NCI-H748 treated with DMSO at 0.1 percent for 48 hours (cell line): ENCODE measurements around the gene PFDN5.
"Not testable (repeated sequence)": the region's sequence is repeated elsewhere in the genome, so short reads cannot be mapped to it uniquely, and the experiment has no call there.

Experiments
- DNase-seq: peaks from one replicate; lab custom pipeline; 2025; lab: John Stamatoyannopoulos, UW

PFDN5 gene

GRCh38 chr12:53328043-53328435 lies 32.7 kb downstream of the PFDN5 start:
- no peak for DNase-seq

- no peak for DNase-seq
Observed at GRCh38 chr12:53330671-53331070, 35.3 kb downstream of the PFDN5 start.

- DNase-seq, result not testable (repeated sequence)
Observed at GRCh38 chr12:53332339-53332738, 37.0 kb downstream of the PFDN5 start.

DNA sequence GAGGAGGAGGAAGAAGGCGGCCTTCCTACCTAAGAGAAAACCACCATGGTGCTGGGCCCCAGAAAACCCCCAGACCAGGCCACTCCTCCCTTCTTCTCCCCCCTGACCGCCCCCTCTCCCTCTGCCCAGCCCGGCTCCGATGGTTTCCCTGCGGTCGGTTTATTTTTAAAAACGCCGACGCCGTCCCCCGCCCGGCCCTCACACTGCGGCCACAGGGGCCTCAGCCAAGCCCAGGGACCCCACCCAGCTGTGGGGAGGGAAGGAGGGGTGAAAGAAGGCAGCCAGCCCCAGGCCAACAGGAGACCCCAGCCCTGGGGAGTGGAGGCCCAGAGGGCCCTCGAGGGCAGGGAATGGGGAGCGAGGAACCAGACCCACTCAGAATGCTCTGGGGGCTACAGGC lies 37.4 kb downstream of the PFDN5 start:
- no peak for DNase-seq

DNA sequence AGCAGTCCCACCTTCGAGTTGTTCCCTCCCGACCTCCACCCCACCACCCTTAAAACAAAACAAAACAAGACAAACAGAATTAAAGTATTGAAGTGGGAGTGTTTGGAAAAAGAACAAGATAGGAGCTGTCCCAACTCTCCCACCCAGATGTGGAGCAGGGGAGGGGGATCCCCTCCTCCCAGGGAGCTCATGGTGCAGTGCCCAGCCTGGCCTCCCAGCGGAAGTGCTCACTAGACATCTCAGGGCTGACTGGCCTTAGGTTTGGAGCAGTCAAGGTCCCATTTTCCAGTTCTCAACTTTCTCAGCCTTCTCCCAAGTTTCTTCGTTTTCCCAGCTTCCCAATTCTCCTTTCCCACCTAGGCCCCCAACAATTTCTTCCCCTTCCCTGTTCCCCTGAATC lies 37.9 kb downstream of the PFDN5 start:
- no peak for DNase-seq

DNA sequence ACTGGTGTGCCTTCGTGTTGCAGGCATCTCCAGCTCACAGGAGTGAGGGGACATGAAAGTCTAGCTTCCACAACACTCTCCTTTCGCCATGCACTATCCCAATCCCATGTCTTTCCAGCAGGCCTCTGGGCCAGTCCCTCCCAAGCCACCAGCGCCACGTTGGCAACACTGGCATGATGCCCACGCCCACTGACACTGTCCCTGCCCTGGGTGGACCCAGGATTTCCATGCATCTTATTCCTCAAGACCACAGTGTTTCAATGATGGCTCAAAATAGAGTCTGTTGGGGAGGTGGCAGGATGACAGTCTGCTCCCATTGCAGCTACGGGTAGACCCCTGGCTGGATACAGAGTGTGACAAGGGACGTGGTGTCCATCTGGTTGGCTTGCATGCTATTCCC lies 38.5 kb downstream of the PFDN5 start:
- DNase-seq, result no peak

- DNase-seq, result no peak
Observed at GRCh38 chr12:53334822-53335221, 39.5 kb downstream of the PFDN5 start.

DNA sequence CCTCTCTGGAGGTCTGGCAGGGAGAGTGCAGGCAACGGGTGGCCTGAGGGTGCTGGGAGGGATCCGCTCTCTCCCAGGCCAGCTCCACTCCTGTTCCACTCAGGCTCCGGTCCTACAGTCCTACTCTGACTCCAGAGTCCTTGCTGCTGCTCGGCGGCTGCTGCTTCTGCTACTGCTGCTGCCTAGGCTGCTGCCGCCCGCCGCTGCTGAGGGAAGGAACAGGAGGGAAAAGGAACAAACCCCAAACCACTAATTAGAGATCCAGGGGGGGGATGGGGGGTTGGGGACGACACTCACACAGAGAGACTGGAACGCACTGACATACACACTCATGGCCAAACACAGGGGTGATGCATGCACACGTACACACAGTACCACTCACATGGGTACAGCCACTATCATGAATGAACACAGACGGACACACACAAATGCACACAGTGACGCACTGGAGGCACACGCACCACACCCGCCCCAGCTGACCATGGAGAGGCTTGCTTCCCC lies 40.9 kb downstream of the PFDN5 start, which contains the start of gene SP7:
SP7 (minus strand) TSS at position 174 of the 501 bp plus-strand sequence. CDS start 708 bp downstream, outside the sequence.
- no peak for DNase-seq

- DNase-seq, result no peak
Observed at GRCh38 chr12:53338017-53338416, 42.7 kb downstream of the PFDN5 start.

- DNase-seq, result no peak
Observed at GRCh38 chr12:53338916-53339315, 43.6 kb downstream of the PFDN5 start.

DNA sequence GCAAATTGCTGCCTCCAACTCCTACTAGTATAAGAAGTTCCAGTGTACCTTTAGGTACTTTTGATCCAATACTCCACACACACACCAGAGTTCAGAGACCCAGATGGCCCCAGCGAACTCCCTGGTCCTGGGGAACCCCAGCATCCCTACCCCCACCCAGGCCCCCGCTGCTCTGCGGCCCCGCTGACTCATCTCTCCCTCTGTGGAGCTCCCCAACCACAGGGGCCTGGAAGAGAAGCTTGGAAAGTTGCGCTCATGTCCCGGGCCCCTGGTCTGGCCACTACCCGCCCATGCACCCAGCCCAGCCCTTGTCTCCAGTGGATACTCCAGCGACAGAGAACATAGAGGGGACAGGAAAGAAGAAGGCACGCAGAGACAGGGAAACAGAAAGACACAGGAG lies 45.1 kb downstream of the PFDN5 start:
- DNase-seq, result no peak

- no peak for DNase-seq
Observed at GRCh38 chr12:53343449-53343848, 48.1 kb downstream of the PFDN5 start.

DNA sequence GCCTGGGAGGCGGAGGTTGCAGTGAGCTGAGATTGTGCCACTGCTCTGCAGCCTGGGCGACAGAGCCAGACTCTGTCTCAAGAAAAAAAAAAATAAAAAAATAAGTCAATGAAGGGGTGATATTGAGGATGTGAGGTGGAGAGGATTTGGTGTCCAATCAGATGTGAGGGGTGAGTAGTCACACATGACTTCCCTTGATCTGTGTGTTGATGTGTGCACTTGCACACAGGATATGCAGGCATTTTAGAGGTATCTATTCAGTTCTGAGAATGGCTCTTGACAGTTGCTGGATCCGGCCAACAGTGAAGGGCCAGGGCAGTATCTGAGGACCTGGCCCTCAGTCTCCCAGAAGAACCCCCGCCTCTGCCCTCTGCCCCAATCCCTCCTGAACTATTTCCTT lies 48.6 kb downstream of the PFDN5 start:
- DNase-seq, result no peak

DNA sequence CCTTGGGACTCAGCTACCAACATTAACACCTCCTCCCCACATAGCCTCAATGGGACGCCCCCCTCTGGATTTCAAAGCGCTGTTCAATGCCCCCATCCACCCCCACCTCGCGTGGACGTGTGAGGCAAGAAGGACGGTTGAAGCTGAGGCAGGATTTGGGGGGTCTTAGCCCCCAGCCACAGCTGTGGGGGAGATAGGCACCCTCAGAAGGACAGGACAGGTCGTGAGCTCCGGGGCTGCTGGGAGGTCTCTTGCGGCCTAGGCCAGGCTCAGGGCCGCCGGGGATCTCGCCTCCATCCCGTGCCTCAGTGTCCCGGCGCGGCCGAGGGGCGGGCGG lies 49.1 kb downstream of the PFDN5 start:
- DNase-seq, result no peak

DNA sequence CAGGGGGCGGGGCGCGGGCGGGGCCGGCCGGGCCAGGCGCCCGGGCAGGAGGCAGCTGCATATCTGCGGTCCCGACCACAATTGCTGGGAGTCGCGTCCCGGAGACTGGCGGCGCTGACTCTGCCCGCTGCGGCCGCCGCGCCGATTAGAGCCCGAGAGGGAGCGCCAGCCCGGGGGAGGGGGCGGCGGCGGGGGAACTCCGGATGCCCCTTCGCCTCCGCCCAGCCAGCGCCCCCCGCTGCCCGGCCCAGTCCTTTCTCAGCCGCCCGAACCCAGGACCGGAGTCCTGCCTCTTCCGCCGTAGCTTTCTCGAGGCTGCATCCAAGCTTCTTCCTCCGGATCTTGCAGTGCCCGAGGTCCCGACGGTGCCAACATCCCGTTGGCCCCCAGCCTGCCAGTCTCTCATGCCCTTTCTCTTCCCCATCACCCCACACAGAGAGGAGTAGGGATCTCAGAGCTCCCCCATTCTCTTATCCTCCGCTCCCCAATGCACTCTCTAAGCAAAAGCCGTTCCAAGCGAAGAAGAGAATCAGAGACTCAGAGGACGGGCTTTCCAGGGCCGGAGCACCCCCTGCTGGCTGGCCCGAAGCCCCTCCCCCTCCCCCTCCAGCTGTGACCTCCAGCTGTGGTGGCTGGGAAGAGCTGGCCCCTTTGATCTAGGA lies 49.6 kb downstream of the PFDN5 start:
- DNase-seq, result peak; percentile 10

GRCh38 chr12:53345486-53346188 lies 50.3 kb downstream of the PFDN5 start:
- DNase-seq, result no peak

- DNase-seq, result no peak
Observed at GRCh38 chr12:53346491-53346890, 51.1 kb downstream of the PFDN5 start.

DNA sequence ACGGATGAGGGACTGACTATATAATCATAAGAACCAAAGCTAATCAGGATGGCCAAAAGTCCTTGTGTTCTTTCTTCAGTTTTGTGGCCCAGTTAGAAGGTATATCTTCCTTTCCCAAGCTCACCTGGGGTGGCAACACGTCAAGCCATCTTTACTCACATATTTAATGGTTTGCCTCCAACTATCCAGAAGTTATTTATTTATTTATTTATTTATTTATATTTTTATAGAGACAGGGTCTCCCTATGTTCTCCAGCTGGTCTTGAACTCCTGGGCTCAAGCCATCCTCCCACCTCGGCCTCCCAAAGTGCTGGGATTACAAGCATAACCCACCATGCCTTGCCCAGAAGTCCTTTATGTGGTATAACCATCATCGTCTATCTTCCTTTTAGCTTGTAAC lies 52.6 kb downstream of the PFDN5 start:
- DNase-seq, result no peak
